Activated naive CD4-positive, alpha-beta T cell treated with anti-CD3 and anti-CD28 coated beads for 36 hours (primary cell): ENCODE measurements around the gene ATG5. TPM values are rescaled to one million over a fixed set of nuclear protein-coding genes. Genes with fewer than 3 reads are reported as not detected.
A peak's percentile ranks its signal among the peaks of the same experiment; 100 is the strongest.

Source experiments
- CTCF ChIA-PET: fragments of 350-600 bp; sonication (Branson Sonifier 250); formaldehyde crosslinking; loops from one replicate; lab custom pipeline; 2021; ENCODE audit warnings: antibody characterized with exemption; lab: Charles Lee
- DNase-seq: peaks from one replicate; pipeline ENCODE4 v3.0.0-alpha.2; 2020
- H3K27ac Mint-ChIP-seq: one replicate; pipeline ENCODE4 v1.8.0; 2021; ENCODE audit warnings: mild to moderate bottlenecking, mixed read lengths
- H3K27me3 Mint-ChIP-seq: one replicate; pipeline ENCODE4 v1.8.0; 2021; ENCODE audit warnings: low read depth, mixed read lengths
- H3K36me3 Mint-ChIP-seq: one replicate; pipeline ENCODE4 v1.8.0; 2021; ENCODE audit warnings: low read depth, mixed read lengths
- H3K4me1 Mint-ChIP-seq: one replicate; pipeline ENCODE4 v1.8.0; 2021; ENCODE audit warnings: low read depth, mixed read lengths
- H3K4me3 Mint-ChIP-seq: one replicate; pipeline ENCODE4 v1.8.0; 2021; ENCODE audit warnings: mild to moderate bottlenecking, moderate library complexity, mixed read lengths
- H3K9me3 Mint-ChIP-seq: one replicate; pipeline ENCODE4 v1.8.0; 2021; ENCODE audit warnings: mixed read lengths
- intact Hi-C: fragments of 100-400 bp; cut with micrococcal nuclease; formaldehyde crosslinking; loops from one replicate; pipeline ENCODE4 v1.15.1; 2023
- total RNA-seq, 2 experiments: library from RNA; stranded (reverse); gene quantifications; one replicate each; pipeline ENCODE4 v1.2.3, GENCODE V29; 2021

ATG5 gene
- total RNA-seq, 2 experiments from 2014 or later, result 20.2 to 20.7 TPM

- H3K4me1 Mint-ChIP-seq, result no peaks in the 10 kb centered on the region
- H3K27me3 Mint-ChIP-seq, result peaks cover 5% of the 10 kb centered on the region
- H3K36me3 Mint-ChIP-seq, result no peaks in the 10 kb centered on the region
- DNase-seq, result no peak
- H3K27ac Mint-ChIP-seq, result no peak overlapping the region
- CTCF ChIA-PET, result interaction anchor here (0.7 to 1.3 kb wide), 5 partner anchors 8 to 72 kb away, joined by 3 to 8 read pairs (median 3); partner anchors contain the start of gene CRYBG1
- H3K9me3 Mint-ChIP-seq, result no peaks in the 10 kb centered on the region
- intact Hi-C loops, result no loop called here
- no peak overlapping the region for H3K4me3 Mint-ChIP-seq
Observed at GRCh38 chr6:106347219-106347618, 21.7 kb upstream of the ATG5 start.

GRCh38 chr6:106339334-106340029 is 13.9 kb upstream of the ATG5 start:
- Mint-ChIP-seq H3K27ac (no peak overlapping the region), H3K4me3 (no peak overlapping the region), H3K9me3 (no peaks in the 10 kb centered on the region), H3K36me3 (no peaks in the 10 kb centered on the region), H3K4me1 (peaks cover 2% of the 10 kb centered on the region), H3K27me3 (peaks cover 6% of the 10 kb centered on the region)
- intact Hi-C loops, result loop anchor here (1.0 to 2.0 kb wide), 6 partner anchors 21 to 659 kb away; partner anchors contain the start of gene CRYBG1
- CTCF ChIA-PET, result interaction anchor here (0.6 to 2.5 kb wide), 28 partner anchors 8 to 908 kb away, joined by 3 to 22 read pairs (median 4); partner anchors contain the start of genes ATG5 and CRYBG1
- peak; percentile 68 for DNase-seq

DNA sequence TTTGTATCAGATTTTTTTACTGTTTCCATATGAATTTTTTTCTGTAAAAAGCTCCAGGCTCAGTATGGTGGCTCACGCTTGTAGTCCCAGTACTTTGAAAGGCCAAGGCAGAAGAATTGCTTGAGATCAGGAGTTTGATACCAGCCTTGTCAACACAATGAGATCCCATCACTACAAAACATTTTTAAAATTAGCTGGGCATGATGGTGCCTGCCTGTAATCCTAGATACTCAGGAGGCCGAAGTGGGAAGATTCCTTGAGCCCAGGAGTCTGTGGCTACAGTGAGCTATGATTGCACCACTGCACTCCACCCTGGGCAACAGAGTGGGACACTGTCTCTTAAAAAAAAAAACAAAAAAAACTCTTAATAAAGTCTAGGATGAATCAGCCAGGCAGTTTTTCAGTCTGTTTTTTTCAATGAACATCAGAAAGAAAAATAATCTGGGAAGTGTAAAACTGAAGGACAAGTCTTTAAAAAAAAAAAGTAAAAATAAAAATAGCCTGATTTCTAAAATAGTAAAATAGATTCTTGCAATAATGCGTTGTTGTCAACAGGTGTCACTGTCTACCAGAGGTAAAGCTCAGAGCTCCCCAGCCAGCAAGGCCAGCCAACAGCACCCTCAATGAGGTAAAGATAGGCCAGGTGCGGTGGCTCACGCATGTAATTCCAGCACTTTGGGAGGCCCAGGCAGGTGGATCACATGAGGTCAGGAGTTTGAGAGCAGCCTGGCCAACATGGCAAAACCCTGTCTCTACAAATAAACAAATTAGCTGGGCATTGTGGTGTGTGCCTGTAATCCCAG is 9.3 kb upstream of the ATG5 start:
- no peak overlapping the region for H3K27ac Mint-ChIP-seq
- CTCF ChIA-PET, result interaction anchor here (0.6 to 3.8 kb wide), 20 partner anchors 9 to 664 kb away, joined by 3 to 28 read pairs (median 4); partner anchors contain the start of gene ATG5
- peaks cover 3% of the 10 kb centered on the region for H3K27me3 Mint-ChIP-seq
- no peak overlapping the region for H3K4me3 Mint-ChIP-seq
- H3K9me3 Mint-ChIP-seq, result no peaks in the 10 kb centered on the region
- H3K4me1 Mint-ChIP-seq, result peaks cover 2% of the 10 kb centered on the region
- DNase-seq, result peak; percentile 56
- no peaks in the 10 kb centered on the region for H3K36me3 Mint-ChIP-seq
- intact Hi-C loops, result loop anchor here (1.0 kb wide), 3 partner anchors 110 to 644 kb away; no protein-coding TSS in a partner anchor

DNA sequence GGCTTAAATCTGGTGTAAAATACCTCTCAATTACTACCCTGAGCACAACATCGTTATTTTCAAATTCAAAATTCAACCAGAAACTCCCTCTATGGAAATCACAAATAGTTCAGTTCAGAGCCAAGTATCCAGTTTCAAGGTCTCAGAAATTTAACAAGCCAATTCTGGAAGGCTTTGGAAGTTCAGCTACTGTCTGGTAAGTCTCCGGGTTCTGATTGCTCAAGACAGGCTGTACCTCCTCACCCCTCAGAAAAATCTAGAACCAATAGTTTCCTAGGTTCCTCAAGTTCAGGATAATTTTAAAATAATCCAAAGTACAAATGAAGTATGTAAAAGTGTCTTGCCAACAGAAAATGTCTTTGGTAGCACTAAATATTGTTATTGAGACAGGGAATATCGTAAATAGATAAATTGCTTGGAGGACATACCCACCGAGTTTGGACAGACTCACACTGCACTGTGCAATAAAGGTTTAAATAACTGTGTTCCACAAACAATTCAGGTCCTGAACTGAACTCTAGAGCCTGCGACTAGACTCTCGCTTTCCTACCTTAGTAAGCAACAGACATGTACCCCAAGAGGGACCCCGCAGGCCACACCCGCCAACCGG is 729 bp downstream of the ATG5 start:
- intact Hi-C loops, result loop anchor here (1.0 to 10.0 kb wide), 8 partner anchors 9 to 1134 kb away; partner anchors contain the start of genes BEND3, MTRES1, PDSS2 and QRSL1
- Mint-ChIP-seq H3K27ac (peak overlapping the region; percentile 89), H3K4me1 (peaks cover 42% of the 10 kb centered on the region), H3K27me3 (no peaks in the 10 kb centered on the region), H3K36me3 (peaks cover 3% of the 10 kb centered on the region), H3K4me3 (peak overlapping the region; percentile 99), H3K9me3 (no peaks in the 10 kb centered on the region)
- CTCF ChIA-PET, result interaction anchor here (1.3 to 2.6 kb wide), 2 partner anchors 10 to 15 kb away, joined by 3 to 12 read pairs; no protein-coding TSS in a partner anchor
- DNase-seq, result no peak

GRCh38 chr6:106321940-106322339 is 3.6 kb downstream of the ATG5 start:
- intact Hi-C loops, result loop anchor here (10.0 kb wide), 1 partner anchor 793 kb away; the partner anchor contains the start of gene BEND3
- H3K36me3 Mint-ChIP-seq, result peaks cover 3% of the 10 kb centered on the region
- CTCF ChIA-PET, result interaction anchor here (0.8 kb wide), 1 partner anchor 201 kb away, joined by 4 read pairs; no protein-coding TSS in a partner anchor

GRCh38 chr6:106318851-106319250 is 6.7 kb downstream of the ATG5 start:
- DNase-seq, result no peak
- CTCF ChIA-PET, result no interaction called here
- H3K9me3 Mint-ChIP-seq, result no peaks in the 10 kb centered on the region
- H3K4me1 Mint-ChIP-seq, result peaks cover 50% of the 10 kb centered on the region
- no peaks in the 10 kb centered on the region for H3K27me3 Mint-ChIP-seq
- H3K27ac Mint-ChIP-seq, result no peak overlapping the region
- H3K36me3 Mint-ChIP-seq, result peaks cover 11% of the 10 kb centered on the region
- no peak overlapping the region for H3K4me3 Mint-ChIP-seq
- intact Hi-C loops, result no loop called here

More at GRCh38 chr6:106321940-106322339, 3.6 kb downstream of the ATG5 start:
- H3K9me3 Mint-ChIP-seq, result no peaks in the 10 kb centered on the region
- H3K27ac Mint-ChIP-seq, result no peak overlapping the region
- H3K4me3 Mint-ChIP-seq, result no peak overlapping the region
- no peaks in the 10 kb centered on the region for H3K27me3 Mint-ChIP-seq
- no peak for DNase-seq
- peaks cover 52% of the 10 kb centered on the region for H3K4me1 Mint-ChIP-seq

DNA sequence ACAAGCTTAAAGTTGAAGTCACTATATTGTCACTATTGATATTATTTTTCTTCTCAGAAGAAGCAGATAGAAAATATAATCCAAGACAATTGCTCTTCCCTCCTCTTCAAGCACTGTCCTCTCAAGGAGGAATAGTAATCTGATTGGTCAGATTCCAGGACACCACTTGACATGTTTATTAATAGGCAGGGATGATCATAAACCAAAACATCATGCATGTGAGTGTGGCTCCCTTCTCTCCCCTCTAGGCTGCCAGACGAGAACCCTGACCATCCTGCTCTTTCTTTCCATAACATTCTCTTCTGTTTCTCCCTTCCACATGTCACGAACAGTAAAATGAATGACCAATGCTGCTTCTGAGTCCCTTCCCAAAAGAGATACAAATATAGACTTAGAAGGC is 7.5 kb downstream of the ATG5 start:
- CTCF ChIA-PET, result no interaction called here
- Mint-ChIP-seq H3K4me3 (no peak overlapping the region), H3K27me3 (no peaks in the 10 kb centered on the region), H3K36me3 (peaks cover 13% of the 10 kb centered on the region), H3K4me1 (peaks cover 48% of the 10 kb centered on the region), H3K9me3 (no peaks in the 10 kb centered on the region), H3K27ac (no peak overlapping the region)
- intact Hi-C loops, result no loop called here
- DNase-seq, result no peak

GRCh38 chr6:106316375-106316766 is 9.2 kb downstream of the ATG5 start:
- intact Hi-C loops, result loop anchor here (1.0 kb wide), 1 partner anchor 9 kb away; the partner anchor contains the start of gene ATG5
- no peak for DNase-seq
- Mint-ChIP-seq H3K27me3 (no peaks in the 10 kb centered on the region), H3K36me3 (peaks cover 20% of the 10 kb centered on the region), H3K27ac (peak overlapping the region; percentile 32), H3K4me1 (peaks cover 52% of the 10 kb centered on the region), H3K4me3 (no peak overlapping the region), H3K9me3 (no peaks in the 10 kb centered on the region)
- CTCF ChIA-PET, result interaction anchor here (1.2 kb wide), 1 partner anchor 16 kb away, joined by 4 read pairs; no protein-coding TSS in a partner anchor

DNA sequence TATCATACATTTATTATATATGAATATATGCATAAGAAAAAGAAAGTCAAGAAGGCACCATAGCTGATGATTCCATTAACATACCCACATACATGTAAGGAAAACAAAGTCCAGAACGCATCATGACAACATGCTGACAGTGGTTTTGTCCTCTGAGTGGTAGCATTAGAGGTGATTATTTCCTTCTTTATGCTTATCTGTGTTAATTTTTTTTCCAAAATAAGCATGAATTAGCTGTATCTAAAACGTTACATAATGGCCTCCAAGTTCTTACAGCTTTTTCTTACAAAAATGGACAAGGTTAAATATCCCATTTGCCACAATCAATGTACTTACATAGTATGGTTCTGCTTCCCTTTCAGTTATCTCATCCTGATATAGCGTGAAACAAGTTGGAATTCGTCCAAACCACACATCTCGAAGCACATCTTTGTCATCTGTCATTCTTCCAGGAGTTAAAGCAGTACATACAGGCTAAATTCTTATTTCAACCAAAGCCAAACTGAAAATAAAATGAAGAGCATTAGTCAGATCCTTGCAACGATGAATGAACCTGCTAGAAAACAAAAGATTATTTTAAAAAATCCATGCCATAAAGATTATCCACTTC is 9.7 kb downstream of the ATG5 start:
- Mint-ChIP-seq H3K27me3 (no peaks in the 10 kb centered on the region), H3K9me3 (no peaks in the 10 kb centered on the region), H3K4me3 (no peak overlapping the region), H3K36me3 (peaks cover 24% of the 10 kb centered on the region), H3K4me1 (peaks cover 53% of the 10 kb centered on the region), H3K27ac (peak overlapping the region; percentile 32)
- DNase-seq, result peak; percentile 20
- CTCF ChIA-PET, result interaction anchor here (0.7 to 1.2 kb wide), 2 partner anchors 15 to 18 kb away, joined by 4 to 6 read pairs; no protein-coding TSS in a partner anchor
- intact Hi-C loops, result loop anchor here (1.0 kb wide), 1 partner anchor 9 kb away; the partner anchor contains the start of gene ATG5

GRCh38 chr6:106309766-106310373 is 15.7 kb downstream of the ATG5 start:
- Mint-ChIP-seq H3K4me3 (no peak overlapping the region), H3K4me1 (peaks cover 30% of the 10 kb centered on the region), H3K27ac (no peak overlapping the region), H3K36me3 (peaks cover 21% of the 10 kb centered on the region), H3K9me3 (no peaks in the 10 kb centered on the region), H3K27me3 (no peaks in the 10 kb centered on the region)
- intact Hi-C loops, result no loop called here
- DNase-seq, result no peak
- CTCF ChIA-PET, result interaction anchor here (0.6 kb wide), 1 partner anchor 262 kb away, joined by 3 read pairs; no protein-coding TSS in a partner anchor

GRCh38 chr6:106308985-106309384 is 16.6 kb downstream of the ATG5 start:
- peaks cover 19% of the 10 kb centered on the region for H3K36me3 Mint-ChIP-seq
- intact Hi-C loops, result no loop called here
- peaks cover 28% of the 10 kb centered on the region for H3K4me1 Mint-ChIP-seq
- H3K27ac Mint-ChIP-seq, result no peak overlapping the region
- DNase-seq, result no peak
- no peaks in the 10 kb centered on the region for H3K9me3 Mint-ChIP-seq
- CTCF ChIA-PET, result interaction anchor here (0.6 kb wide), 1 partner anchor 471 kb away, joined by 3 read pairs; no protein-coding TSS in a partner anchor
- H3K4me3 Mint-ChIP-seq, result no peak overlapping the region
- H3K27me3 Mint-ChIP-seq, result no peaks in the 10 kb centered on the region
